GM13977 (cell line): Measurements from ENCODE around the gene SLC12A6.

Experiments used
- DNase-seq: peaks from one replicate; pipeline ENCODE4 v3.0.0; 2012; ENCODE audit warnings: low spot score
- in situ Hi-C: fragments of 300-500 bp; cut with MboI; formaldehyde crosslinking; loops from one replicate; pipeline ENCODE4 v1.12.0; 2022; ENCODE audit warnings: low sequenced_read_pairs, low pct_unique_long_range_greater_than_20kb, mixed read lengths, inconsistent platforms; ENCODE audit not compliant: unreplicated experiment
- TF ChIP-seq, protein P1 (sequence below): IDR thresholded peaks from 2 replicates; pipeline ENCODE4 v1.5.1; 2012; ENCODE audit warnings: mild to moderate bottlenecking, control low read depth; ENCODE audit not compliant: insufficient read depth; ENCODE audit errors: extremely low read depth, missing control alignments

The SLC12A6 gene

DNA sequence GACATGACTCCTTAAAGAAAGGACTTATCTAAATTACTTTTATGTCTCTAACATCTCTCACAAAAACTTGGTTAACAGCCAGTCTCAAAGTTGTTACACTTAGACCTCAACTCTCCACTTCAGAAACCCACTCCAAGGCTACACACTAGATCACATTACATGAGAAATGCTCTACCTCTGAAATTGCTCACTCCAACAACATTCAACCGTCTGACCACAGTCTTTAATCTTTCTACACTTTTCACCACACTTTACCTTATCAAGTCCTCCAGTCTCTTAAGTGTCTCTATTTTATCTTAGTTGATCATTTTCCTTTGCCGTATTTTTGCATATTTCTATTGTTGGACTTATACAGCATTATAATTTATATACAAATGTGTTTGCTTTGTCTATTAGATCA lies 5.8 kb downstream of the SLC12A6 start:
- in situ Hi-C loops: loop anchor here (25.0 kb wide), 1 partner anchor 245 kb away; no protein-coding TSS in a partner anchor
- TF ChIP-seq, protein P1, sequence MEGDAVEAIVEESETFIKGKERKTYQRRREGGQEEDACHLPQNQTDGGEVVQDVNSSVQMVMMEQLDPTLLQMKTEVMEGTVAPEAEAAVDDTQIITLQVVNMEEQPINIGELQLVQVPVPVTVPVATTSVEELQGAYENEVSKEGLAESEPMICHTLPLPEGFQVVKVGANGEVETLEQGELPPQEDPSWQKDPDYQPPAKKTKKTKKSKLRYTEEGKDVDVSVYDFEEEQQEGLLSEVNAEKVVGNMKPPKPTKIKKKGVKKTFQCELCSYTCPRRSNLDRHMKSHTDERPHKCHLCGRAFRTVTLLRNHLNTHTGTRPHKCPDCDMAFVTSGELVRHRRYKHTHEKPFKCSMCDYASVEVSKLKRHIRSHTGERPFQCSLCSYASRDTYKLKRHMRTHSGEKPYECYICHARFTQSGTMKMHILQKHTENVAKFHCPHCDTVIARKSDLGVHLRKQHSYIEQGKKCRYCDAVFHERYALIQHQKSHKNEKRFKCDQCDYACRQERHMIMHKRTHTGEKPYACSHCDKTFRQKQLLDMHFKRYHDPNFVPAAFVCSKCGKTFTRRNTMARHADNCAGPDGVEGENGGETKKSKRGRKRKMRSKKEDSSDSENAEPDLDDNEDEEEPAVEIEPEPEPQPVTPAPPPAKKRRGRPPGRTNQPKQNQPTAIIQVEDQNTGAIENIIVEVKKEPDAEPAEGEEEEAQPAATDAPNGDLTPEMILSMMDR: no peak
- DNase-seq: no peak

DNA sequence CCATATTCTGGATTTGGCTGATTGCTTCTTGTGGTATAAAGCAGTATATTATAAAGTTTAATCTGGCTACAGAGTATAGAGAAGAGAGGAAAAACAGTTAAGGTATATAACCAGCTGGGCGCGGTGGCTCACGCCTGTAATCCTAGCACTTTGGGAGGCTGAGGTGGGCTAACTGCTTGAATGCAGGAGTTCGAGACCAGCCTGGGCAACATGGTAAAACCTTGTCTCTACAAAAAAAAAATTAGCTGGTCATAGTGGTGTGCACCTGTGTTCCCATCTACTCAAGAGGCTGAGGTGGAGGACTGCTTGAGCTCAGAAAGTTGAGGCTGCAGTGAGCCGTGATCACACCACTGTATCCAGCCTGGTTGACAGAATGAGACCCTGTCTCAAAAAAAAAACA lies 7.3 kb downstream of the SLC12A6 start:
- in situ Hi-C loops: loop anchor here (25.0 kb wide), 1 partner anchor 243 kb away; no protein-coding TSS in a partner anchor
- no peak for DNase-seq
- TF ChIP-seq, protein P1: no peak

DNA sequence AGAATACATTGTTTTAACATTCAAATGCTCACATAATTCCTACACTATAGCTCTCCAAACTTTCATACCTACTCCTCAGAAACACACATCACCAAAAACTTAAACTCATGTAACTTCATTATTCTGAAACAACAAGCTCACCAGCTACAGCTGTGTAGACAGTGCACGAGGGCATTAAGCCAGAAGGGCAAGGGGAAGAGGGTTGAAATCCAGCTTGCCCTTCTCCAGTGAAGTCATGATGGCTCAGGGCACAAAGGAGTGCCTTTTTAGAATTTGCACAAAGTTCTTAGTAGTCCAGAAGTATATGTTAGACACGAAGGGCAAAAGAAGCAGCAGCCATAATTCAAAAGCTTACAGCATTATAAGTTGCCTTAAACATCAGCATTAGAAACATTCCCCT lies 8.6 kb downstream of the SLC12A6 start:
- DNase-seq: no peak
- TF ChIP-seq, protein P1: no peak
- in situ Hi-C loops: loop anchor here (25.0 kb wide), 1 partner anchor 242 kb away; no protein-coding TSS in a partner anchor

DNA sequence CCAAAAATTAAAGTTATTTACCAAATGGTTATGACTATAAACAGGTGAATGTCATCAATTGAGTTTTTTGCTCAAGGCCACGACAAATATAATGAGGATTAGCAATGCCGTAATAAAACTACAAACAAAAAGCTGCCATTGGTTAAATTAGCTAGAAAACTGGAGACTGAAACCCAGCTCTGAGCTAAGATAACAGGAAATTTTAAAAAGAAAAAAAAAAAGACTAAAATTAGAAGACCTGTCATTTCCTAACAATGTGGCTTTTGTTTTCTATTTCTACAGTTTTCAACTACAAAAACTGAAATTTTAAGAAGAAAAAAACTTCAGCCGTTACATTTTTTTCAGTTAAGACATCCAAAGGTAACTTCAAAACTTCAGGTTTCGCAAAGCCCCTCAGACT lies 9.7 kb downstream of the SLC12A6 start:
- in situ Hi-C loops: loop anchor here (25.0 kb wide), 1 partner anchor 241 kb away; no protein-coding TSS in a partner anchor
- TF ChIP-seq, protein P1: no peak
- DNase-seq: no peak

DNA sequence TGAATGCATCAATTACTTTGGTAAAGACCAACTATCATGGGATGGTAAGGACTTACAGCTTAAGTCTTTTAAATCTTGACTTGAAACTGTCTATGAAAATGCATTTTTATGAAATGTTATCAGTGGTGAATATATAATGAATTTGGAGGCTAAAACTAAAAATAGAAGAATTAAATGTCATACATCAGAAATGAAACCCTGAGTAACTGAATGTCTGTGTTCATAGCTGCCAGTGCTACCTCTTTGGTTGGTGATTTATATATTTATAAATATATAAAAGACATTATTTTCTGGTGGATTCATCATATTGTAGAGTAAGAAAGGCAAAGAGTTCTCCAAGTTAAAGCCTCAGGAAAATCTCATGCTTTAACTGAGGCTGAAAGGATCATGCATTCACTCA lies 12.2 kb downstream of the SLC12A6 start:
- TF ChIP-seq, protein P1: no peak
- no peak for DNase-seq
- in situ Hi-C loops: loop anchor here (25.0 kb wide), 1 partner anchor 238 kb away; no protein-coding TSS in a partner anchor

DNA sequence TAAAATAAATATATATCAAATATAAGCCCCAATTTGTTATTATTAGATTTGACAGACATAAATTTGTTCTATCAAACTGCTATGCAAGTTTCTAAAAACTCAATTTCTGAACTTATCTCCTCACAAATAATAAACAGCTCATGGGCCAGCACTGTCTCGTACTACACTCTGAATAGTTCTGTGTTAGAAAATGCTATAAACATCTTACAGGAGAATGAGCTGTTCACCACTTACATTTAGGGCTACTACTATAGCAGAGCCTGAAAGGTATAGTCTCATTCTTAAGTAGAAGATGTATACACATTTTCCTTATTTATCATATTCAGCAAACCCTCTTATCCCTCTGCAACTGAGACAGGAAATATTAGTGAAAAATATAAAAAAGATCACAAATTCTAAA lies 12.6 kb downstream of the SLC12A6 start:
- TF ChIP-seq, protein P1: no peak
- in situ Hi-C loops: loop anchor here (25.0 kb wide), 1 partner anchor 238 kb away; no protein-coding TSS in a partner anchor

More for the DNA sequence above, 12.6 kb downstream of the SLC12A6 start:
- no peak for DNase-seq
